Left ventricle myocardium superior (tissue), 1 donor: Measurements from ENCODE around the gene PLLP. TPM values are rescaled to one million over a fixed set of nuclear protein-coding genes. Genes with fewer than 3 reads are reported as not detected.

Experiments used
- ATAC-seq: fragments of 200-7000 bp; cut with Tn5 transposase; one replicate; pipeline ENCODE4 v1.9.1; 2020; ENCODE audit warnings: mild to moderate bottlenecking, moderate library complexity
- DNase-seq: peaks from one replicate; pipeline ENCODE4 v3.0.0-alpha.2; 2020
- intact Hi-C: fragments of 100-400 bp; cut with micrococcal nuclease; formaldehyde crosslinking; loops from one replicate; pipeline ENCODE4 v1.11.0; 2022
- total RNA-seq: library from RNA; stranded (reverse); fragmentation: NEBNext Ultra II Directional; extraction: Animal tissue kit (Norgen Biotek cat#: 25700); gene quantifications from one replicate; pipeline ENCODE4 v1.2.1, GENCODE V29; 2021
- donor health status: DM: no; HTN: yes; CAD: no; lungs with severe emphysema.

PLLP gene
- total RNA-seq, 1 donor from 2014 or later: 3.1 TPM

- peak; percentile 52 for DNase-seq
- intact Hi-C loops: no loop called here
Measured at GRCh38 chr16:57304169-57305061, 19.9 kb upstream of the PLLP start.

GRCh38 chr16:57303910-57304168, 19.4 kb upstream of the PLLP start:
- ATAC-seq (no peak), DNase-seq (no peak)
- intact Hi-C loops: no loop called here

More at GRCh38 chr16:57304169-57305061, 19.9 kb upstream of the PLLP start:
- ATAC-seq: no peak

DNA sequence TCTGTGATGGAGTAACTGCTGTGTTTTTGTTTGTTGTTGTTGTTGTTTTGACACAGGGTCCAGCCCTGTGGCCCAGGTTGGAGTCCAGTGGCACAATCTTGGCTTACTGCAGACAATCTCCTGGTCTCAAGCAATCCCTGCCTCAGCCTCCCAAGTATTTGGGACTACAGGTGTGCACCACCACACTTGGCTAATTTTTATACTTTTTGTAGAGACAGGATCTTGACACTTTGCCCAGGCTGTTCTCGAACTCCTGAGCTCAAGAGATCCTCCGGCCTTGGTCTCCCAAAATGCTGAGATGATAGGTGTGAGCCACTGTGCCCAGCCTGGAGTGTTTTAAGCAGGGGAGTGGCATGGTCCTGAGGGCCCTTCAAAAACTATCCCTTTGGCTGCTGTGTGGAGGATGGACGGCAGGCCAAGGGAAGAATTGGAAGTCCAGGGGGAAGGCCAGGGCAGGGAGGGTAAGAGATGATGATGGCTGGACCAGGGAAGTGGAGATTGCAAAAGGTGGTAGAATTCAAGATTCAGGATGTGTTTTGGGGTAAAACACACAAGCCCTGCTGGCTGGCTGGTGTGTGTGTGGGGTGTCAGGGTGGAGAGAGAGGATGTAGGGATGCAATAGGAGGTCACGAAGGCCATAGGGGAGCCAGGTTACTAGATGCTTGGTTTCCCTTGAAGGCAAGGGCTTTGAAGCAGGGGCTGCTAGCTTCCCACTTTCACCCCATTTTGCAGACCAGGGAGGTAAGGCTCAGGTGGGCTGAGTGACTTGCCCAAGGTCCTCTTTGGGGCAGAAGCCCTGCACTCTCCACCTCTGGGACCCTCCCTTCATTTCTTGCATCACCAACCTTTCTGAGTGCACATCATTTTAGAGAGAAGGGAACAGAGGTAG, 18.8 kb upstream of the PLLP start:
- DNase-seq (no peak), ATAC-seq (no peak)

DNA sequence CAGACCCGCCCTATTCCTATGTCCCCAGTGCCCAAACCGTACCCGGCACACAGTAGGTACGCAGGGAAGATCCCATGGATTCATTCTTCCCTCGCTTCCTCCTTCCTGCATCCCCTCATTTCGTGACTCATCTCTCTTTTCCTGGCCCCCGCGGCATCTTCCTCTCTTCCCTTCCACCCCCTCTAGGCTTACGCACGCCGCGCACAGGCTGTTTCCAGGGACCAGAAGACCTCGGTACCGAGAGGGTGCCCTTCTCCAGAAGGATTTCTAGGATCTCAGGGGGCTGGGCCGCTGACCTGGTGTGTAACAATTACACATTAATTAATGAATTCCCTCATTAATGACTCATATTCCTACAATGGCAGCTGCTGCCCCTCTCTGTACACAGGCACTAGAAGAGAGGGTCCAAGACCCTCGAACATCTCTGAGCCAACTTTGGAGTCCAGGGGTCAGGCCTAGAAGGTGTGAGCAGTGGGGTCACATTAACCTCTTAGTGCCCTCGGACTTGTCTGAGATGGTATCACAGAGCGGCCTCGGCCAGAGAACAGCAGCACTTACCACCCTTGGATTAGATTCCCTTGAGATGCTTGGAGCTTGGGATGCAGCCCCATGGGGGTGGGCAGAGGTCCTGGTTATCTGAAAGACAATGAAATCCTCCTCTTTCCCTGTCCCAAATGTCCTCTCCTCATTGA, 16.8 kb upstream of the PLLP start:
- intact Hi-C loops: no loop called here
- DNase-seq (no peak), ATAC-seq (no peak)

More for the DNA sequence above, 18.8 kb upstream of the PLLP start:
- intact Hi-C loops: no loop called here

DNA sequence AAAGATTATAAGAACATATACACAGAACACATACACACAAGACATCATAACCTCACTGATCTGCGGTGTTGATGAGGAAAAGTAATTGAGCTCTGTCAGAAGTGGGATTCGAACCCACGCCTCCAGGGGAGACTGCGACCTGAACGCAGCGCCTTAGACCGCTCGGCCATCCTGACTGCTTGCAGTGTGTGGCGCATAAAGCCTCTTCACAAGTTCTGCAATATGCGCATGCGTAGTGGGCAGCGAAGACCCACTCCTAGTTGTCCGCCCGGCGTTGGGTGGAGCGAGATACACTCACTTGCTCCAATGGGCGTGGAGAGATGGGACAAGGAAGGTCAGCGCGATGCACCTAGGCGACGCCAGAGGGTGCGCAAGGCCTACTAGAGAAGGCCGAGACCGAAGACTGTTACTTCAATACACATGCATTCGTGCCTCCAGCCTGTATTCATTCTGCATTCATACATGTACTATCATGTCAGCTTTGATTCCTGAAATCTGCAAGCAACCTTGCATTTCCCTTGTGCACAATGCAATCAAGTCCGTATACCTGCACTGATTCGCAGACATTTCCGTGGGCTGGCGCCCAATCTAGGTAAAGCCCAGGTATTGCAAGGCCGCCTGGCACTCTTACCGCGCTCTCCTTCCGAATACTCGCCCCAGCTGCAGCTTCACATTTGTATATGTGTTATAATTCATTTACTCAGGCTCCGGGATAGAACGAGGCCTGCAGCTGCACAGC, 16.1 kb upstream of the PLLP start:
- DNase-seq: peak; percentile 99
- intact Hi-C loops: loop anchor here (1.0 kb wide), 1 partner anchor 122 kb away; no protein-coding TSS in a partner anchor
- ATAC-seq: peak; percentile 93

- intact Hi-C loops: loop anchor here (1.0 kb wide), 1 partner anchor 122 kb away; no protein-coding TSS in a partner anchor
- DNase-seq (peak; percentile 90), ATAC-seq (peak; percentile 81)
Measured at GRCh38 chr16:57299719-57300386, 15.4 kb upstream of the PLLP start.

DNA sequence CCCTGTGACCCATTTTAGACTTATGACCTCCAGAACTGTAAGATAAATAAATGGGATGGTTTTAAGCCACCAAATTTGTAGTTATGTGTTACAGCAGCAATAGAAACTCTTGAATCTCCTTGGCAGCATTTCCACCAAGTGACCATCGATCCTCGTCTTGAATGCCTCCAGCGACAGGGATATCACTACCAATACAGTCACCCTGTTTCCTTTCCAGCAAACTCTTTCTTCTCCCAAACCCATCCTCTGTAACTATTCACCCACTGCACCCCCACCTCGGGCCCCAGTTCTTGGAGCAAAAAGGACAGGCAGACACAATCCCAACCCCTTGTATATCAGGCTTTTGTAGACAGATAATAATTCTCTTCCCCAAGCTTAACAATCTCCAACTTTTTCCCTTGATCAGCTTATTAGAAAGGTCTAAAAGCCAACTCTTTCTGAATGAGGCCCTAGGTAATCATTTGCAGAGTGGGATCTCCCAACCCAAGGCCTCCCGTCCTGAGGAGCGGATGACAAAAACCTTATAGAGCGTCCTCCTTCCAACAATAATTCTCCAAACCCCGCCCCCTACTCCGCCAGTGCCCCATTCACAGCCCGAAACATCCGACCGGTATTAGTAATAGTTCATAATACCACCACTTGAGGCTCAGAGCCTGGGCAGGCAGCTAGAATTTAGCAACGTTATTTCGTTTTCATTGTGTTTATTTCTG, 14.7 kb upstream of the PLLP start:
- no peak for DNase-seq
- peak; percentile 36 for ATAC-seq
- intact Hi-C loops: no loop called here

GRCh38 chr16:57297856-57298255, 13.4 kb upstream of the PLLP start:
- DNase-seq (no peak), ATAC-seq (no peak)
- intact Hi-C loops: no loop called here

- ATAC-seq (no peak), DNase-seq (no peak)
- intact Hi-C loops: no loop called here
Measured at GRCh38 chr16:57289391-57290257, 5.2 kb upstream of the PLLP start.

- intact Hi-C loops: no loop called here
- DNase-seq: no peak
- no peak for ATAC-seq
Measured at GRCh38 chr16:57285379-57285778, 907 bp upstream of the PLLP start.

DNA sequence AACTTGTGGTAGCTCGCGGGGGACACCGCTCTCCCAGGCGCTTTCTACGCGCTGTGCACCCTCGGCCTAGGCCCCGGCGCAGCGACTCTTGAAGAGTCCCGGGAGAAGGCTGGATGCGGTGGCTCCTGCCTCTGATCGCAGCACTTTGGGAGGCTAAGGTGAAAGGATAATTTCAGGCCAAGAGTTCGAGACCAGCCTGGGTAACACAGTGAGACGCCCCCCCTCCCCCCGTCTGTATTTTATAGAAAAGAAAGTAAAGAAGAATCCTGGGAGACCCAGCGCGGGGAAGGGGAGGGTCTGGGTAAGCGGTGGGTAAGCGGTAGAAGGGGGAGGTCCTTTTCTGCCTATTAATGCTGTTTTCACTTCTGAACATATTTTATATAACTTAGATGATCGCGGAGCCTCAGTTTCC, 486 bp upstream of the PLLP start:
- intact Hi-C loops: no loop called here
- ATAC-seq (no peak), DNase-seq (no peak)

GRCh38 chr16:57283959-57284208, 588 bp downstream of the PLLP start:
- ATAC-seq (peak; percentile 24), DNase-seq (no peak)
- intact Hi-C loops: no loop called here

- DNase-seq (no peak), ATAC-seq (peak; percentile 16)
- intact Hi-C loops: no loop called here
Measured at GRCh38 chr16:57283214-57283958, 1.1 kb downstream of the PLLP start.

DNA sequence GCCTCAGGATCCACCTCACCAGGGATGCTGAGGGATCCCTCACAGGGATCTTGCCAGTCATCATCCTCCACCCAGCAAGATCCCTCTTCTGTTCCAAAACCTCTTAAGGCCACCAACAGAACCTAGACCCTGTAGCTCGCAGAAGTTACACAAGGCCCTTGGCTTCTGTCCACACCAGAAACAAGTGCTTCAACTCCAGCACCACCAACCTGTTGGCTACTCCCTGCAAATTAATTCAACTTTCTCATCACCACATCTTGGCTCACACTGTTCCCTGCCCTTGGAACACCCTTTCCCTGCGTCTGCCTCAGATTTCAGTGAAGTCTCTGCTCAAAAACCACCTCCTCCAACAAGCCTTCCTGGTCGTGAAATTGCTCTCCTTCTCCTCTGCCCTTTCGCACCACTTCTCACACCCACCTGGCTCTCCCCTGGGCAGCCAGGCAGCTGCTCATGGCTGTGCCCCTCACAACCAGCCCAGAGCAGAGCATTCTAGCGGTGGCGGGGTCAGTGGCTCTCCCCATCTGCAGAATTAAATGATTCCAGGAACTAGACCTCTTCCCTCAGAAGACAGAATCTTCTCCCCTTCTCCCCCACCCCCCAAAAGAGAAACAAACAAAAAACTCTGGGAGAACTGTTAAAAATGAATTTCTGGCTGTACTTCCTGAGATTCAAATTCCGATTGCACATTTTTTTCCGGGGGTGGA, 1.8 kb downstream of the PLLP start:
- intact Hi-C loops: no loop called here
- ATAC-seq (no peak), DNase-seq (no peak)

GRCh38 chr16:57281791-57282190, 2.7 kb downstream of the PLLP start:
- DNase-seq: no peak
- intact Hi-C loops: no loop called here
- no peak for ATAC-seq
